Activated T-cell treated with anti-CD3 and anti-CD28 coated beads, Interleukin-2, amount 50 U/mL, for 72 hours (primary cell): ENCODE data around the gene FALEC. TPM values are rescaled to one million over a fixed set of nuclear protein-coding genes. Genes with fewer than 3 reads are reported as not detected.
"Not testable (repeated sequence)": the region's sequence is repeated elsewhere in the genome, so short reads cannot be mapped to it uniquely, and the experiment has no call there.

Experiments
- ATAC-seq, 2 donors: fragments of 150-1000 bp; cut with Tn5 transposase; replicated peaks in 1 of 2; 2 replicates each; pipeline ENCODE4 v1.10.0; 2021; ENCODE audit warnings: moderate library complexity in 2 of 2, mild to moderate bottlenecking in 1 of 2
- DNase-seq, 2 donors: peaks; one replicate each; pipeline ENCODE4 v3.0.0; 2021 to 2022; ENCODE audit warnings: mixed read lengths in 1 of 2
- H3K27ac Mint-ChIP-seq: one replicate; pipeline ENCODE4 v1.8.0; 2022; ENCODE audit warnings: mild to moderate bottlenecking, moderate library complexity, mixed read lengths
- H3K27me3 Mint-ChIP-seq: one replicate; pipeline ENCODE4 v1.8.0; 2022; ENCODE audit warnings: low read depth, mixed read lengths
- H3K36me3 Mint-ChIP-seq, 2 donors: one replicate each; pipeline ENCODE4 v1.8.0; 2022; ENCODE audit warnings: mixed read lengths in 2 of 2, mild to moderate bottlenecking in 1 of 2; ENCODE audit not compliant: insufficient read depth in 2 of 2
- H3K4me1 Mint-ChIP-seq: one replicate; pipeline ENCODE4 v1.8.0; 2022; ENCODE audit warnings: low read depth, mixed read lengths
- H3K4me3 Mint-ChIP-seq, 2 donors: one replicate each; pipeline ENCODE4 v1.8.0; 2022; ENCODE audit warnings: mild to moderate bottlenecking in 2 of 2, mixed read lengths in 2 of 2, moderate library complexity in 2 of 2
- H3K9me3 Mint-ChIP-seq, 2 donors: one replicate each; pipeline ENCODE4 v1.8.0; 2022; ENCODE audit warnings: mixed read lengths in 2 of 2
- total RNA-seq, 2 donors: library from RNA; stranded (reverse); gene quantifications; one replicate each; pipeline ENCODE4 v1.2.3, GENCODE V29; 2022

FALEC gene
- total RNA-seq, 2 donors from 2014 or later, result 0.79 TPM; not detected in 1

DNA sequence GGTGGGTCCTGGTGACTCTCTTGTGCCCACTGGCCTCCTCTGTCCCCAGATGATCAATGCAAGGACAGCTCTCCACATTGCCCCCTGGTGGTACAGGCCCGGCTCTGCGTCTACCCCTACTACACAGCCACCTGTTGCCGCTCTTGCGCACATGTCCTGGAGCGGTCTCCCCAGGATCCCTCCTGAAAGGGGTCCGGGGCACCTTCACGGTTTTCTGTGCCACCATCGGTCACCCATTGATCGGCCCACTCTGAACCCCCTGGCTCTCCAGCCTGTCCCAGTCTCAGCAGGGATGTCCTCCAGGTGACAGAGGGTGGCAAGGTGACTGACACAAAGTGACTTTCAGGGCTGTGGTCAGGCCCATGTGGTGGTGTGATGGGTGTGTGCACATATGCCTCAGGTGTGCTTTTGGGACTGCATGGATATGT is 44.5 kb downstream of the FALEC start:
- DNase-seq (peak; percentile 80 to 85), ATAC-seq (peak; percentile 6 to 14)
- Mint-ChIP-seq H3K4me1 (peaks cover 48% of the 10 kb centered on the region), H3K27me3 (no peaks in the 10 kb centered on the region), H3K4me3 (peak overlapping the region; percentile 61 to 100), H3K36me3 (peaks cover 0 to 4% of the 10 kb centered on the region in 2 donors), H3K9me3 (no peaks in the 10 kb centered on the region), H3K27ac (peak overlapping the region; percentile 52)

DNA sequence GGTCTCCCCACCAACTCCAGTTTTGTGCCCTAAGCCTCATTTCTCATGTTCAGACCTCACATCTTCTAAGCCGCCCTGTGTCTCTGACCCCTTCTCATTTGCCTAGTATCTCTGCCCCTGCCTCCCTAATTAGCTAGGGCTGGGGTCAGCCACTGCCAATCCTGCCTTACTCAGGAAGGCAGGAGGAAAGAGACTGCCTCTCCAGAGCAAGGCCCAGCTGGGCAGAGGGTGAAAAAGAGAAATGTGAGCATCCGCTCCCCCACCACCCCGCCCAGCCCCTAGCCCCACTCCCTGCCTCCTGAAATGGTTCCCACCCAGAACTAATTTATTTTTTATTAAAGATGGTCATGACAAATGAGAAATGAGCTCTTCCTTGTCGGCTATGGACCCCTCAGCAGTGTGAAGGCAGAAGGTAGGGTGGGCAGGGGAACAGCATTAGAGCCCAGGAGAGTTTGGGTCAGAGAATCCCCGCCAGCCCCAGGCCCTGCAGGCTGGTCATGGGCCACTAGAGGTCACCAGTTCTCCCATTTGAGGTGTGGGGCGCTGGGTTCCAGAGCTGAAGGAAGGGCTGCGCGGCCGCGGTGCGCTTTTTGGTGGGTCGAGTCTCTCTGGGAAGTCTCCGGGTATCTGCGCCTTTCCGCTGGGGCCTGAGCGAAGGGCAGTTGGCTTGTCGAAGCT is 45.2 kb downstream of the FALEC start:
- H3K36me3 Mint-ChIP-seq, result peaks cover 0 to 2% of the 10 kb centered on the region in 2 donors
- H3K27me3 Mint-ChIP-seq, result no peaks in the 10 kb centered on the region
- no peaks in the 10 kb centered on the region for H3K9me3 Mint-ChIP-seq
- peak; percentile 92 to 93 for DNase-seq
- peaks cover 55% of the 10 kb centered on the region for H3K4me1 Mint-ChIP-seq
- ATAC-seq, result peak; percentile 35 to 42
- H3K27ac Mint-ChIP-seq, result peak overlapping the region; percentile 100
- peak overlapping the region; percentile 89 to 100 for H3K4me3 Mint-ChIP-seq

DNA sequence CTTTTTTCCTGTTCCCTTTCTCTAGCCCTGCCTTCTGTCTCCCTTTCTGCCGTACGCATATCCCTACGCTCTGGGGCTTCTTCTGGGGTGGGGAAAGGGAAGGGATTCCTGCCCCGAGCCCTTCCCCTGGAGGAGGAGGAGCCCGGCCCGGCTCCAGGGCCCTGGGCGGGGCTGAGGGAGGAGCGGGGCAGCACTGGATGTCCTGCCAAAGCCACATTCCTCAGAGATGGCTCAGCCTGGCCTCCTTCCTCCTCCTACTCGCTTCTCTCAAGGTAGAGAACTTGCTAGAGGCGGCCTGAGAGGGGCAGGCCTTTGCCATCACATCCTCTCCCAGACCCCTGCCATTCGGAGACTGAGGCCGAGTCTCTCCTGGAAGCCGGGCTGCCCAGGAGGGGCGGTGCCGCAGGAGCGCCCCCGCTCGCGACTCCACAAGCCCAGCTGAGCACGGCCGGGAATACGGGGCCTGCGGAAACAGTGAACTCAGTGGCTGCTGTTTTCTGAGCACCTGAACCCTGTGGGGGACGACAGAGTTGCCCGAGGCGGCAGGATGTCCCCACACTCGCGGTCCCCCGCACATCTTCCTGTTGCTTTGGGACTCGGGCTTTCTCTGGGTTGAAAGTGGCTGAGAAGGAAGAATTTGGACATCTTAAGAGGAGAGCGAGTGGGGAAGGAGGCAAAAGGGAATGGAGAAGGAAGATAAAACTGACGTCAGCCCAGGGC is 45.9 kb downstream of the FALEC start:
- ATAC-seq (peak; percentile 33 to 41), DNase-seq (peak; percentile 78 to 79)
- Mint-ChIP-seq H3K9me3 (no peaks in the 10 kb centered on the region), H3K27me3 (no peaks in the 10 kb centered on the region), H3K27ac (peak overlapping the region; percentile 100), H3K36me3 (peaks cover 0 to 2% of the 10 kb centered on the region in 2 donors), H3K4me3 (peak overlapping the region; percentile 89 to 100), H3K4me1 (peaks cover 62% of the 10 kb centered on the region)

DNA sequence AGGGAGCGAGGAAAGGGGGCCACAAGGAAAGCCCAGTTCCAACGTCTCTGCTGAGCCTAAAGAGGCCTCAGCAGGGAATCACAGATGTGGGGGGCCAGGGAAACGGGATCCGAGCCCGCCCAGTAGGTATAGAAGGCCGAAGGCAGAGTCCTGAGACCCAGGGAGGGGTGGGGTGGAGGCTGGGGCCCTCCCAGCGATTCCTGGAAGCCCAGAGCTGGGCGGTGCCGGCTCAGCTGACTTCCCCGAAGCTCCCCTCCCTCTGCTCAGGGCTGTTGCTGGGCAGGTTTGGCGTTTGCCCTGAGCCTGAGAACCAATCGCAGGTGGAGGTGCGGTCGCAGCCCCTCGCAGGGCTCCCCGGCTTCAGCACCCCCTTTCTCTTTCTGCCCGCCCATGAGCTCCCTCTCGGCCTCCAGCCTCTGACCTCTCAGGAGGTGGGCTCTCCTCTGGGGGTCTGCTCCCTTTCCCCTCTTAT is 46.5 kb downstream of the FALEC start:
- Mint-ChIP-seq H3K9me3 (no peaks in the 10 kb centered on the region), H3K27me3 (no peaks in the 10 kb centered on the region), H3K4me1 (peaks cover 68% of the 10 kb centered on the region), H3K27ac (peak overlapping the region; percentile 100), H3K4me3 (peak overlapping the region; percentile 89 to 100), H3K36me3 (peaks cover under 1 to 2% of the 10 kb centered on the region in 2 donors)
- peak; percentile 94 to 96 for DNase-seq
- ATAC-seq, result peak; percentile 55 to 59

DNA sequence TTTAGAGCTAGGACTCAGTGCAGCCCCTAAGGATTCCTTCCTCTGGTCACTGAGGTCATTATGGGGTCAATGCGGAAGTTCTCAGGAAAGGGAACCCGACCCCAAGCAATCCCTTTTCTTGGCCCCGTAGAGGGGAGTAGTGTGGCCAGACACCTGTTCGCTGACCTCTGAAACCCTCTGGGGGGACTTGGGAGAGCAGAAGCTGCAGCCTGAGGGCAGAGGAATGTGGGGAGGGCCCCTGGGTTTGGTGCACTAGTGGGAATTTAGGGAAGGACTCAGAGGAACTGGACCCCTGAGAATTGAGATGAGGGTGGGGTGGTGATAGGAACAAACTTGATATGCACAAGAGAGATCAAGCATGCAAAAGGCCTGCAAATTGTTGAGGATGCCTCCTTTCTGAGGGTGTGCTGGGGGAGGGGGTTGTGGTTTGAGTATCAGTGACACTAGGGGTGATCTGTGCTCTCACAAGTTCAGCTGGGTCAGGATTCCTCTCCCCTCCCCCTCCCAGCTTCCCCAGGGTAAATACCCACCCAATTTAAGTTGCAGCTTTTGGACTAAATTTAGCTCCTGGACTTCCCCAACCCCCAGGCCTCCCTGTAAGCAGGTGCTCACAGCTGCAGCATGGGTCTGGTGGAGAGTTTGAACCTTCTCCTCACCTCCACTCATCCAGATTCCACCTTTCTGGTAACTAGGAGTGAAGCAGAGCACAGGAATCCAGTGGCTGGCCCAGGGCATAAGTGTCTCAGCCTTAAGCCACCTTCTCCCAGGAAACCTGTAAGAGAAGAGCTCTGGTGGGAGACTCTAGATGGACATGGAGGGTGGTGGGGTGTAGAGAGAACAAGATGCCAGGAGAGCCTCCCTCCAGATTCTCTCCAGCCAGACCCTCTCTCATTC is 47.1 kb downstream of the FALEC start:
- peaks cover 75% of the 10 kb centered on the region for H3K4me1 Mint-ChIP-seq
- peak overlapping the region; percentile 89 to 100 for H3K4me3 Mint-ChIP-seq
- peak; percentile 25 to 42 for ATAC-seq
- peak; percentile 90 to 91 for DNase-seq
- no peaks in the 10 kb centered on the region for H3K27me3 Mint-ChIP-seq
- peak overlapping the region; percentile 100 for H3K27ac Mint-ChIP-seq
- no peaks in the 10 kb centered on the region for H3K9me3 Mint-ChIP-seq
- peaks cover 2 to 3% of the 10 kb centered on the region in 2 donors for H3K36me3 Mint-ChIP-seq

DNA sequence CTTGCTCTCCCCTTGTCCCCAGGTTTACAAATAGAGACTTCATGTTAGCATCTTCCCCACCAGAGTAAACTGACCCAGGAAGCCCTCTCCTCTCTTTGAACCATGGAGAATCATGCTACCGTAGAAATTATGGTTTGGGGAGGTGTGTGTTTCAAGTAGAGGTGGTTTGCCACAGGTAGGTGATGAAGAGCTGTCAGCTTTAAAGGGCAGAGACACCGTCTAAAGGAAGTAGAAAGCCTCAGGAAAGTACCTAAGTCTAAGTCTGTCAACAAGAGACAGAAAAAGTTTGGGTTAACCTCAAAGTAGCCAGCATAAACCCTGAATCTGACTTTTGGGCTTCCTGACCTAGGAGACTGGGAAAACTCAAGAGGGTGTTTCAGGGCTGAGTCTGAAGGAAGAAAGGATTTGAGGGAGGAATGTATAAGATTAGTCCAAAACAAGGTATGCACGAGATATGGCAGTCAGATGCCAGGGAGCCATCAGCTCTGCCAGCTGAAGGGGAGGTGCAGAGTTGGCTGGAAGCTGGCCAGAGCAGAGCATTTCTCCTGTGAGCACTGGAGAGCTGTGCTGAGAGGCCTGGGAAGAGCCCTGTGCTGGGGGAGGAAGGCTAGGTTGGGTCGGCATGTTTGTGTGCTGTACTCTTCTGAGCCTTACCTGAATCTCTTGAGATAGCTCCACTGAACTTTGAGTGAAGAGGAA is 47.9 kb downstream of the FALEC start:
- DNase-seq (peak in 1 of 2 donors; percentile 66), ATAC-seq (peak; percentile 24 to 43)
- Mint-ChIP-seq H3K27me3 (no peaks in the 10 kb centered on the region), H3K4me1 (peaks cover 83% of the 10 kb centered on the region), H3K27ac (peak overlapping the region; percentile 100), H3K4me3 (peak overlapping the region; percentile 89 to 100), H3K36me3 (peaks cover 2 to 3% of the 10 kb centered on the region in 2 donors), H3K9me3 (no peaks in the 10 kb centered on the region)

DNA sequence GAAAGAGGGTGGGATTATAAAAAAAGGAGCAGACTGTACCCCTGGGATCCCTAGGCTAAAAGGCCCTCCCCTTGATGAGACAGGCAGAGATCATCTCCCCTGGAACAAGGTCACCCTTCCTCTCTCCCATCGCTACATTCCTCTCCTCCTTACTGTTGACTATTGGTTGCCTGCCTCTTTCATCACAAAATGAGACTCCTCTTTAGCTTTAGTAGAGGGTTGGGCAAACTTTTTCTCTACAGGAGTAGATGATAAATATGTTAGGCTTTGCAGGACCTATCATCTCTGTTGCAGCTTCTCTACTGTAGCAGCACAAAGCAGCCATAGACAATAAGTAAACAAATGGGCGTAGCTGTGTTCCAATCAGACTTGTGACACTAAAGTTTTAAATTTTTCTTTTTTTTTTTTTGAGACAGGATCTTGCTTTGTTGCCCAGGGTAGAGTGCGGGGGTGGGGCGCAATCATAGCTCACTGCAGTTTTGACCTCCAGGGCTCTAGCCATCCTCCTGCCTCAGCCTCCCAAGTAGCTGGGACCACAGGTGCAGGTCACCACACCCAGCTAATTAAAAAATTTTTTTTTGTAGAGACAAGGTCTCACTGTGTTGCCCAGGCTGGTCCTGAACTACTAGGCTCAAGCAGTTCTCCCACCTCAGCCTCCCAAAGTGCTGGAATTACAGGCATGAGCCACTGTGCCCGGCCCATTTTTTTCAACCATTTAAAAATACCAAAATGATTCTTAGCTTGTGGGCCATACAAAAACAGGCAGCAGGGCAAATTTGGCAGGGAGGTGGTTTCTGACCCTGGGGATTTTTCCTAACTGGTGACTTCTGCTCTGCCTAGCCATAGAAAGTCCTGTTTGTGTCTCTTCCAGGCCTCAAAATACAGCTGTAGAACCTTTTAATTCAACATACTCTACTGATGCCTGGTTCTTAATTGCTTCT is 48.8 kb downstream of the FALEC start:
- H3K36me3 Mint-ChIP-seq, result peaks cover 2 to 3% of the 10 kb centered on the region in 2 donors
- H3K4me3 Mint-ChIP-seq, result peak overlapping the region; percentile 89 to 100
- H3K27me3 Mint-ChIP-seq, result no peaks in the 10 kb centered on the region
- ATAC-seq (no peak), DNase-seq (no peak)
- H3K27ac Mint-ChIP-seq, result peak overlapping the region; percentile 100
- H3K4me1 Mint-ChIP-seq, result peaks cover 91% of the 10 kb centered on the region
- no peaks in the 10 kb centered on the region for H3K9me3 Mint-ChIP-seq

DNA sequence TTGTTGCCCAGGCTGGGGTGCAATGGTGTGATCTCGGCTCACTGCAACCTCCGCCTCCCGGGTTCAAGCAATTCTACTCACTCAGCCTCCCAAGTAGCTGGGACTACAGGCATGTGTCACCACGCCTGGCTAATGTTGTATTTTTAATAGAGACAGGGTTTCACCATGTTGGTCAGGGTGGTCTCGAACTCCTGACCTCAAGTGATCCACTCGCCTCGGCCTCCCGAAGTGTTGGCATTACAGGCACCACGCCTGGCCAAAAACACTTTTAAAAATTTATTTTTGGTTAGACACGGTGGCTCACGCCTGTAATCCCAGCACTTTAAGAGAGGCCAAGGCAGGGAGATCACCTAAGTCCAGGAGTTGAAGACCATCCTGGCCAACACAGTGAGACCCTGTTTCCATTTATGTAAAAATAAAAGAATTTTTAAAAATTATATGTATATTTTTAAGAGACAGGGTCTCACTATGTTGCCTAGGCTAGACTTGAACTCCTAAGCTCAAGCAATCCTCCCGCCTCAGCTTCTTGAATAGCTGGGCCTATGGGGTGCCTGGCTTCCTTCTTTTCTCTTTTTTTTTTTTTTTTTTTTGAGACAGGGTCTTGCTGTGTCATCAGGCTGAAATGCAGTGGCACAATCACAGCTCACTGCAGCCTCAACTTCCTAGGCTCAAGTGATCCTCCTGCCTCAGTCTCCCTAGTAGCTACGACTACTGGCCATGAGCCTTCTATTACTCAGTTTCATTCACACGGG is 49.9 kb downstream of the FALEC start:
- not testable (repeated sequence) for DNase-seq
- H3K4me1 Mint-ChIP-seq, result peaks cover 95% of the 10 kb centered on the region

DNA sequence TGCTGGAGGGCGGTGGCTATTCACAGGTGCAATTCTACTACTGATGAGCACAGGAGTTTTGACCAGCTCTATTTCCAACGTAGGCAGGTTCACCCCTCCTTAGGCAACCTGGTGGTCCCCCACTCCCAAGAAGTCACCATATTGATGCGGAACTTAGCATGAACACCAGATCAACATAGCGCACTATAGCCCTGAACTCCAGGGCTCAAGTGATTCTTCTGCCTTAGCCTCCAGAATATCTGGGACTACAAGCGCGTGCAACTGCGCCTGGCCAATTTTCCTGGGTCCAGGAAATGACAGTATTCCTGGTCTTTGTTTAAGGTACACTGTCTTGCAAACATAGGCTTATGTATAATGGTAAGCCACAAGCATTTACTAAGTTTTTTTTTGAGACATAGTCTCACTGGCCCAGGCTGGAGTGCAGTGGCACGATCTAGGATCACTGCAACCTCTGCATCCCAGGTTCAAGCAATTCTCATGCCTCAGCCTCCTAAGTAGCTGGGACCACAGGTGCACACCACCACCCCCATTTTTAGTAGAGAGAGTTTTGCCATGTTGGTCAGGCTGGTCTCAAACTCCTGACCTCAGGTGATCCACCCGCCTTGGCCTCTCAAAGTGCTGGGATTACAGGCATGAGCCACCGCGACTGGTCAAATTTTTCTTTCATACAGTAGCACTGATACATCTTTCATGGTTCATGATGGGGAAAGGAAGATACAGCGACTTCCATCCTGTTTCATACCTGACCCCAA is 51.2 kb downstream of the FALEC start:
- Mint-ChIP-seq H3K36me3 (peaks cover 2 to 3% of the 10 kb centered on the region in 2 donors), H3K4me3 (peak overlapping the region; percentile 91 to 99), H3K27me3 (no peaks in the 10 kb centered on the region), H3K4me1 (peaks cover 95% of the 10 kb centered on the region), H3K9me3 (no peaks in the 10 kb centered on the region), H3K27ac (peak overlapping the region; percentile 98)
- DNase-seq, result no peak
- no peak for ATAC-seq

More for the DNA sequence above, 49.9 kb downstream of the FALEC start:
- H3K36me3 Mint-ChIP-seq, ATAC-seq, H3K27me3 Mint-ChIP-seq, H3K9me3 Mint-ChIP-seq: not testable (repeated sequence)
- Mint-ChIP-seq H3K4me3 (peak overlapping the region; percentile 91 to 100), H3K27ac (peak overlapping the region; percentile 100)

DNA sequence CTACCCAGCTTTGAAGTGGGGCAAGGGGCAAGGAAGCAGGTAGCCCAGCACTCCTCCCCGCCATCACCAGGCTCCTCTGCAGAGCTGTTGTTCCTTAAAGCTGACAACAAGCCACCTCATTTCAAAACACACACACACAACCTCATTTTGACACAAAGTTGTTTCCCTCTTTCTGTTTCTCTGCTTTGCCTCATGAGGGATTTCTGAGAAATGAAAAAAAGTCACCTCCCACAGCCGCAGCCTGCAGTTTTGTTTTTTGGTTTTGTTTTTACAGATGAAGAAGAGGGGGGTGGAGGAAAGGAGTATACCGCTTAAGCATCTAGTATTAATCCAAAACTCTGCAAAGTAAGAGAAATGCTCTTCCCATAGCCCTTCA is 51.8 kb downstream of the FALEC start:
- Mint-ChIP-seq H3K27me3 (no peaks in the 10 kb centered on the region), H3K9me3 (no peaks in the 10 kb centered on the region), H3K4me1 (peaks cover 97% of the 10 kb centered on the region), H3K27ac (peak overlapping the region; percentile 98), H3K4me3 (peak overlapping the region; percentile 91 to 99), H3K36me3 (peaks cover 2 to 8% of the 10 kb centered on the region in 2 donors)
- ATAC-seq (peak; percentile 39 to 43), DNase-seq (peak; percentile 79 to 81)
